Activated CD8-positive, alpha-beta memory T cell treated with anti-CD3 and anti-CD28 coated beads for 48 hours (primary cell): ENCODE results near the gene FN3KRP.
A peak's percentile ranks its signal among the peaks of the same experiment; 100 is the strongest.

Source experiments
- DNase-seq, 3 experiments: peaks; one replicate each; pipeline ENCODE4 v3.0.0-alpha.2; 2020; ENCODE audit warnings: low read depth in 2 of 3, low spot score in 2 of 3

Gene FN3KRP

DNA sequence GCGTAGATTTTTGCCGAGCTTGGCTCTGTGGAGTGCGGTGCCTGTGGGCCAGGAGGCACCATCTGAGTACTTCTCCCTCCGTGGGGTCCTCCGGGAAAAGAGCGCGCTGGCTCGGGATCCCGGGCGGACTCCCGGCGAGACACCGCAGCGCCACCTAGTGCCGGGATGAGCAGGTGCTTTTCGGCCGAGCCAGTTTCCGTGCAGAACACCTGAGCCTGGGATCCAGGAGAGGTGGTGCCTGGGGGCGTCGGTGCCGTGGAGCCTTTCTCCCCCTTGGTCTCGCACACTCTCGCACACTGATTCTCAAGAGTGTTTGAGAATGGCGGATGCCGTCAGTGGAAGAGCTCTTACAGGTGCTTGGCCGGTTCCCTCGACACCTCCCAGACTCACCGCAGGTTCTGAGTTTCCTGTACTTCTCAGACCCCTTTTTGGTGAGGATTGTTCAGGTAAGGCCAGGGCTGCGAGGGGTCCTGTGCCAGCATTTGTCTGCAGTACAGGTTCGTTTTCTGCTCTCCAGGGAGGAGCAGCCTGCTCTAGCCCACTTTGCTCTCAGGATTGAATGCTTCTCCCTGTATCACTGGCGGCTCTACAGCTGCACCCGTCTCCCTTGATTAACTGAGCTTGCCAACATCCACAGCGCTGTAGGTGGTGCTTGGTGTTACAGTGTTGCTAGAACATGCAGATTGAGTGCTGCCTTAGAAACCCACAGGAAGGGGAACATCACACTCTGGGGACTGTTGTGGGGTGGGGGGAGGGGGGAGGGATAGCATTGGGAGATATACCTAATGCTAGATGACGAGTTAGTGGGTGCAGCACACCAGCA lies 58.7 kb downstream of the FN3KRP start:
- peak in 1 of 3 experiments; percentile 21 for DNase-seq

DNA sequence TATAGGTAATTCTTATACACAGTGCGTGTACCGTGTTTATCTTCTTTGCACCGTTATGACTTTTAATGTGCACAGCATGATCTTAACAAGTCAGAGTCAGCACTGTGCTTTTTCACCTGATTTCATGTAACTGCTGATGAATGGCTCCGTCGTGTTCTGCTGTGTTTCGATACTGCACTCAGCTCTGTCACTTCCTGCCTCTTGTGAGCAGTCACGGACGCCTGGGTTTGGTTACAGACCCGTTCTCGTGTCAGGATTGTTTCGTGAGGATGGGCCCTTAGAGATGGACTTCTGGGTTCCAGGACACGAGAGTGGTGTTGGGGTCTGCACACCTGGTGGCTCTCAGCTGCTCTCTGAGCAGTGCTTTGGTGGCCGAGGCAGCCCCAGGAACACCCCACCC lies 59.9 kb downstream of the FN3KRP start:
- no peak for DNase-seq
